Breast epithelium (tissue), 4 donors: Measurements from ENCODE around the gene YIPF7. TPM values are rescaled to one million over a fixed set of nuclear protein-coding genes. Genes with fewer than 3 reads are reported as not detected.

Source experiments
- DNase-seq, 2 donors: peaks; one replicate each; pipeline ENCODE4 v3.0.0-alpha.2; 2019; ENCODE audit warnings: low spot score in 2 of 2
- H3K27ac ChIP-seq, 2 donors: fragments of 200-600 bp; sonication (generic) in 1 of 2; one replicate each; pipeline ENCODE4 v1.5.1; 2016 to 2019; ENCODE audit warnings: mild to moderate bottlenecking in 1 of 2
- H3K27me3 ChIP-seq, 2 donors: fragments of 200-600 bp; sonication (generic) in 1 of 2; one replicate each; pipeline versions ENCODE4 v1.5.1 to v1.6.0; 2017 to 2019; ENCODE audit warnings: control low read depth in 1 of 2, mild to moderate bottlenecking in 1 of 2
- H3K36me3 ChIP-seq: fragments of 200-600 bp; one replicate; pipeline ENCODE4 v1.5.1; 2019
- H3K4me1 ChIP-seq, 2 donors: fragments of 200-600 bp; sonication (generic); one replicate each; pipeline ENCODE4 v1.5.1; 2016 to 2019; ENCODE audit warnings: control low read depth in 1 of 2
- H3K4me3 ChIP-seq, 3 donors: fragments of 200-600 bp; sonication (generic); 1 replicate in 2 of 3; 2 replicates in 1 of 3; pipeline ENCODE4 v1.5.1; 2016 to 2019; ENCODE audit warnings: mild to moderate bottlenecking in 3 of 3, moderate library complexity in 2 of 3
- H3K9me3 ChIP-seq, 2 donors: fragments of 200-600 bp; sonication (generic) in 1 of 2; one replicate each; pipeline ENCODE4 v1.5.1; 2016 to 2019; ENCODE audit warnings: control low read depth in 1 of 2
- POLR2A ChIP-seq: fragments of 450-650 bp; IDR thresholded peaks from one replicate; pipeline ENCODE4 v1.6.1; 2016; ENCODE audit warnings: antibody characterized with exemption, mild to moderate bottlenecking, moderate library complexity
- POLR2AphosphoS5 ChIP-seq, 3 donors: sonication (generic); formaldehyde crosslinking; IDR thresholded peaks; one replicate each; pipeline ENCODE4 v1.6.1; 2017; ENCODE audit warnings: antibody characterized with exemption in 3 of 3
- intact Hi-C: fragments of 100-400 bp; cut with DNase I; formaldehyde crosslinking; loops from one replicate; pipeline ENCODE4 v1.15.1; 2023; ENCODE audit warnings: low total_unique reads
- total RNA-seq, 3 donors: library from RNA; depleted of rRNA; stranded (reverse); fragments of >200 nt; gene quantifications; one replicate each; pipeline ENCODE4 v1.1.0, GENCODE V29; 2016
- TF ChIP-seq, protein P1 (sequence below), 3 donors: fragments of 450-650 bp; IDR thresholded peaks; one replicate each; pipeline ENCODE4 v1.5.1; 2016 to 2017; ENCODE audit warnings: antibody characterized with exemption in 3 of 3, mild to moderate bottlenecking in 3 of 3, moderate library complexity in 3 of 3

The YIPF7 gene
- total RNA-seq, 3 donors from 2014 or later = 0.73 TPM; not detected in 2

GRCh38 chr4:44623676-44624075 lies 27.7 kb downstream of the YIPF7 start:
- H3K36me3 ChIP-seq = no peaks in the 10 kb centered on the region
- DNase-seq = no peak
- H3K27ac ChIP-seq = no peak overlapping the region
- H3K4me3 ChIP-seq = no peak overlapping the region
- no peaks in the 10 kb centered on the region for H3K4me1 ChIP-seq
- TF ChIP-seq POLR2A (no peak), POLR2AphosphoS5 (IDR thresholded peaks at IDR 0.05) (no peak)
- TF ChIP-seq, protein P1, sequence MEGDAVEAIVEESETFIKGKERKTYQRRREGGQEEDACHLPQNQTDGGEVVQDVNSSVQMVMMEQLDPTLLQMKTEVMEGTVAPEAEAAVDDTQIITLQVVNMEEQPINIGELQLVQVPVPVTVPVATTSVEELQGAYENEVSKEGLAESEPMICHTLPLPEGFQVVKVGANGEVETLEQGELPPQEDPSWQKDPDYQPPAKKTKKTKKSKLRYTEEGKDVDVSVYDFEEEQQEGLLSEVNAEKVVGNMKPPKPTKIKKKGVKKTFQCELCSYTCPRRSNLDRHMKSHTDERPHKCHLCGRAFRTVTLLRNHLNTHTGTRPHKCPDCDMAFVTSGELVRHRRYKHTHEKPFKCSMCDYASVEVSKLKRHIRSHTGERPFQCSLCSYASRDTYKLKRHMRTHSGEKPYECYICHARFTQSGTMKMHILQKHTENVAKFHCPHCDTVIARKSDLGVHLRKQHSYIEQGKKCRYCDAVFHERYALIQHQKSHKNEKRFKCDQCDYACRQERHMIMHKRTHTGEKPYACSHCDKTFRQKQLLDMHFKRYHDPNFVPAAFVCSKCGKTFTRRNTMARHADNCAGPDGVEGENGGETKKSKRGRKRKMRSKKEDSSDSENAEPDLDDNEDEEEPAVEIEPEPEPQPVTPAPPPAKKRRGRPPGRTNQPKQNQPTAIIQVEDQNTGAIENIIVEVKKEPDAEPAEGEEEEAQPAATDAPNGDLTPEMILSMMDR (IDR thresholded peaks at IDR 0.05) = no peak
- intact Hi-C loops = no loop called here
- H3K9me3 ChIP-seq = no peaks in the 10 kb centered on the region
- no peaks in the 10 kb centered on the region for H3K27me3 ChIP-seq

- Histone ChIP-seq H3K27ac (no peak overlapping the region), H3K9me3 (no peaks in the 10 kb centered on the region), H3K4me3 (no peak overlapping the region), H3K36me3 (no peaks in the 10 kb centered on the region), H3K4me1 (no peaks in the 10 kb centered on the region), H3K27me3 (no peaks in the 10 kb centered on the region)
- DNase-seq = no peak
- intact Hi-C loops = no loop called here
- TF ChIP-seq POLR2A (no peak), POLR2AphosphoS5 (IDR thresholded peaks at IDR 0.05) (no peak)
- TF ChIP-seq, protein P1 (IDR thresholded peaks at IDR 0.05) = no peak
Observed at GRCh38 chr4:44616621-44617020, 34.8 kb downstream of the YIPF7 start.

GRCh38 chr4:44583393-44583792 lies 68.0 kb downstream of the YIPF7 start:
- Histone ChIP-seq H3K27me3 (no peaks in the 10 kb centered on the region), H3K27ac (no peak overlapping the region), H3K4me1 (no peaks in the 10 kb centered on the region), H3K36me3 (no peaks in the 10 kb centered on the region), H3K4me3 (no peak overlapping the region), H3K9me3 (peaks cover 0 to 19% of the 10 kb centered on the region in 2 donors)
- TF ChIP-seq POLR2A (no peak), POLR2AphosphoS5 (IDR thresholded peaks at IDR 0.05) (no peak)
- TF ChIP-seq, protein P1 (IDR thresholded peaks at IDR 0.05) = no peak
- intact Hi-C loops = no loop called here
- DNase-seq = no peak

DNA sequence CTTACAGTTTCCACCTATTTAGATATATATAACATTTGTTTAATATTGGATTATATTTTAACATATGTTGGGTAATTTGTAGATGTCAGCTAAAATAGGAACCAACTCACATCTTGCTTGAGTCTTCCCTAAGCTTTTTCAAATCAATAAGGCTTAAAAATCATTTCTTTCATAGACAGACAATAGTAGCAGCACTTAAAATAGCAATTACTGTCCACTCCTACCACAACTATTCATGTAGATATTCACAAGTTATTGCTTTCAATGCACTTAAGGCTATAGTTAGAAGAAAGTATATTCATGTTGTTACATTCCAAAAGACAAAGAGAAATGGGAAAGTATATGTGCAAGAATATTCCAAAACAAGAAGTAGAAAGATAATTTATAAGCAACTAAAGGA lies 71.2 kb downstream of the YIPF7 start:
- no peaks in the 10 kb centered on the region for H3K27me3 ChIP-seq
- intact Hi-C loops = no loop called here
- no peak overlapping the region for H3K27ac ChIP-seq
- DNase-seq = no peak
- no peaks in the 10 kb centered on the region for H3K36me3 ChIP-seq
- no peak overlapping the region for H3K4me3 ChIP-seq
- peaks cover 0 to 19% of the 10 kb centered on the region in 2 donors for H3K9me3 ChIP-seq
- H3K4me1 ChIP-seq = no peaks in the 10 kb centered on the region
- TF ChIP-seq POLR2A = no peak
- no peak for TF ChIP-seq POLR2AphosphoS5 (IDR thresholded peaks at IDR 0.05)
- TF ChIP-seq, protein P1 (IDR thresholded peaks at IDR 0.05) = no peak

GRCh38 chr4:44578954-44579353 lies 72.5 kb downstream of the YIPF7 start:
- Histone ChIP-seq H3K4me1 (no peaks in the 10 kb centered on the region), H3K27ac (no peak overlapping the region), H3K36me3 (no peaks in the 10 kb centered on the region), H3K27me3 (no peaks in the 10 kb centered on the region), H3K4me3 (no peak overlapping the region), H3K9me3 (peaks cover 0 to 8% of the 10 kb centered on the region in 2 donors)
- TF ChIP-seq POLR2A (no peak), POLR2AphosphoS5 (IDR thresholded peaks at IDR 0.05) (no peak)
- TF ChIP-seq, protein P1 (IDR thresholded peaks at IDR 0.05) = no peak
- DNase-seq = no peak
- intact Hi-C loops = no loop called here

Other genes with a start within 250 kb of the YIPF7 start
- gene KCTD8, start 202.8 kb downstream of the YIPF7 start, total RNA-seq = 1 to 10 TPM in 1 of 3 donors, under 1 TPM in 2; 0.33 to 1.9 (median 0.48) TPM
- 10 to 100 TPM; 12.6 to 26.9 (median 19.0) TPM for gene GUF1, start 26.8 kb upstream of the YIPF7 start, total RNA-seq
- gene GNPDA2, start 74.9 kb upstream of the YIPF7 start, total RNA-seq = 10 to 100 TPM; 11.8 to 17.0 (median 17.0) TPM